GM12891 (cell line): Measurements from ENCODE around the gene SLC6A9.

Source experiments
- POLR2A ChIP-seq: IDR thresholded peaks from 2 replicates; pipeline ENCODE4 v1.6.1; 2011; ENCODE audit warnings: low read depth, low read length, control low read depth
- TAF1 ChIP-seq: IDR thresholded peaks from 2 replicates; pipeline ENCODE4 v1.6.1; 2011; ENCODE audit warnings: low read depth, low read length, control low read depth

DNA sequence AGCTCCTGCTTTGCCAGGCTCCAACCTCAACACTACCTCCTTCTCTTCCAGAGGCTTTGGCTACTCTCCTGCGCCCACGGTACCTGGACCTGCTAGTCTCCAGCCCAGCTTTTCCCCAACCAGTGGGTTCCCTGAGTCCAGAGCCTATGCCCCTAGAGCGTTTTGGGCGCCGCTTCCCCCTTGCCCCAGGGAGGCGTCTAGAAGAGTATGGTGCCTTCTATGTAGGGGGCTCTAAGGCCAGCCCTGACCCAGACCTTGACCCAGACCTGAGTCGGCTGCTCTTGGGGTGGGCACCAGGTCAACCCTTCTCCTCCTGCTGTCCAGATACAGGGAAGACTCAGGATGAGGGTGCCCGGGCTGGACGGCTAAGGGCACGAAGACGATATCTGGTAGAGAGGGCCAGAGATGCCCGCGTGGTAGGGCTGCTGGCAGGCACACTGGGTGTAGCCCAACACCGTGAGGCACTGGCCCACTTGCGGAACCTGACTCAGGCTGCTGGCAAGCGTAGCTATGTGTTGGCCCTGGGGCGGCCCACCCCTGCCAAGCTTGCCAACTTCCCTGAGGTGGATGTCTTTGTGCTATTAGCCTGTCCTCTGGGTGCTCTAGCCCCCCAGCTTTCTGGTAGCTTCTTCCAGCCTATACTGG, 59.8 kb downstream of the SLC6A9 start:
- TF ChIP-seq POLR2A: no peak
- TF ChIP-seq TAF1: no peak
